Gastroesophageal sphincter (tissue), 3 donors: Measurements from ENCODE around the gene COA8.

Source experiments
- POLR2AphosphoS5 ChIP-seq: sonication (generic); formaldehyde crosslinking; IDR thresholded peaks from one replicate; pipeline ENCODE4 v1.6.1; 2017; ENCODE audit warnings: antibody characterized with exemption
- TF ChIP-seq, protein P1 (sequence below), 4 experiments: fragments of 200-600 bp in 2 of 4; fragments of 450-650 bp in 2 of 4; sonication (generic) in 1 of 4; IDR thresholded peaks; one replicate each; pipeline ENCODE4 v1.5.1; 2017 to 2019; ENCODE audit warnings: antibody characterized with exemption in 4 of 4, mild to moderate bottlenecking in 2 of 4, moderate library complexity in 2 of 4

DNA sequence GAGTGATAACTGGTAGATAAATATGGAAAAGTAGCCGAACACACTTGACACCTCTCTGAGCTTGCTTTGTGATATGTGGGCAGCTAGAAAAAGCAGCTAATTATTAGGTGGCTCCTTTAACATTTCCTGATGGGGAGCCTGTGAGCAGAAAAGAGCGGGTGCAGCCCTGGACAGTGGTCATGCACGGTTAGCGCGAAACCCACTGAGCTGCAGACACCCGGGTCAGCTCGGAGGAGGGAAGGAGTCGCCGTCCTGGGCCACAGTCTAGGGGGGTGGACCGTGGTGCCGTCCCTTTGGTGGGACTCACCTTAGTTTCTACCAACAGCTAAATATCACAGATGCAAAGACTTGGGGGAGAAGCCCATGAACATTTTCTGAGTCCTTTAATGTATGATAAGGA lies 6.6 kb downstream of the COA8 start:
- TF ChIP-seq, protein P1, sequence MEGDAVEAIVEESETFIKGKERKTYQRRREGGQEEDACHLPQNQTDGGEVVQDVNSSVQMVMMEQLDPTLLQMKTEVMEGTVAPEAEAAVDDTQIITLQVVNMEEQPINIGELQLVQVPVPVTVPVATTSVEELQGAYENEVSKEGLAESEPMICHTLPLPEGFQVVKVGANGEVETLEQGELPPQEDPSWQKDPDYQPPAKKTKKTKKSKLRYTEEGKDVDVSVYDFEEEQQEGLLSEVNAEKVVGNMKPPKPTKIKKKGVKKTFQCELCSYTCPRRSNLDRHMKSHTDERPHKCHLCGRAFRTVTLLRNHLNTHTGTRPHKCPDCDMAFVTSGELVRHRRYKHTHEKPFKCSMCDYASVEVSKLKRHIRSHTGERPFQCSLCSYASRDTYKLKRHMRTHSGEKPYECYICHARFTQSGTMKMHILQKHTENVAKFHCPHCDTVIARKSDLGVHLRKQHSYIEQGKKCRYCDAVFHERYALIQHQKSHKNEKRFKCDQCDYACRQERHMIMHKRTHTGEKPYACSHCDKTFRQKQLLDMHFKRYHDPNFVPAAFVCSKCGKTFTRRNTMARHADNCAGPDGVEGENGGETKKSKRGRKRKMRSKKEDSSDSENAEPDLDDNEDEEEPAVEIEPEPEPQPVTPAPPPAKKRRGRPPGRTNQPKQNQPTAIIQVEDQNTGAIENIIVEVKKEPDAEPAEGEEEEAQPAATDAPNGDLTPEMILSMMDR (IDR thresholded peaks at IDR 0.05), result no peak
- no peak for TF ChIP-seq POLR2AphosphoS5
